ENCODE data around the gene TRIM50. TPM values are rescaled to one million over a fixed set of nuclear protein-coding genes. Genes with fewer than 3 reads are reported as not detected.

TRIM50 gene
- total and polyA plus RNA-seq, 9 of the 15 experiments (the other 6 are each of a cell fraction or from before 2014, with no cell fraction given): not detected

GRCh38 chr7:73363225-73364005 is 35.5 kb upstream of the TRIM50 start (continued):
- TF ChIP-seq ZNF407 (IDR thresholded peaks at IDR 0.05; ENCODE audit: low read depth): no peak
- no peak for TF ChIP-seq BRD9 (IDR thresholded peaks at IDR 0.05; ENCODE audit: low read depth, partially characterized antibody)
- no peak for TF ChIP-seq BRCA1 (IDR thresholded peaks at IDR 0.05)
- TF ChIP-seq BRCA1 (CRISPR knock-in tag; IDR thresholded peaks at IDR 0.05): no peak
